DLD1 (cell line): Measurements from ENCODE around the gene STX16.

Experiments used
- in situ Hi-C: cut with HindIII; loops from 2 replicates; pipeline ENCODE4 v1.10.0; 2017; ENCODE audit warnings: low sequenced_read_pairs

Gene STX16

DNA sequence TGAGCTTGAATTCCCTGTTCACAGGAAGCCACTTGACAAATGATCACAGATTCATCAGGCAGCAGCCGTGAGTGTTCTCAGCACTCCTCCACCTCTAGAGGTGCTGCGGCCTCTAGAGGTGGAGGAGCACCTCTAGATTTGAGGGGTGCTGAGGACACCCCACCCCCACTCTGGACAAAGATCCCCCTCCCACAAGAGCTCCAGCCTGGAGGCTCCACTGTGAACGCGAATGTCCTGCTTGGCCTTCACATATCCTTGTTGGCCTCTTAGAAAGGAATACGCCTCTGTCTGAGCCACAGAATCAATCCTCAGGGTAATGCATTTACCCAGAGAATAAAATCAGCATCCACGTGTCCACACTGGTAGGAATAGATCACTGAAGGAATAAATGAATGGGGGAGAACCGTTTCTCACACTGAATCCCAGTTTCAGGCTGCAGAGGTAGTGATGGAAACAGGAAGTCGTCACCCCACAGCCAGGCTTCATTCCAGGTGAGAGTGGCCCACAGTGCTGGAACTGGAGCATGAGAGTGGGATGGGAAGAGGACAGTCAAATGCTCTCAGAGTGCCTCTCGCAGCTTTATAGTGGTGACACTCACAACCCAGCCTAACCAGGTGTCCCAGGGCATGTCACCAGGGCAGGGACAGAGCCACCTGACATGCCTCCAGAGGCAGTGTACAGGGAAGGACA lies 58.1 kb downstream of the STX16 start:
- in situ Hi-C loops: no loop called here

DNA sequence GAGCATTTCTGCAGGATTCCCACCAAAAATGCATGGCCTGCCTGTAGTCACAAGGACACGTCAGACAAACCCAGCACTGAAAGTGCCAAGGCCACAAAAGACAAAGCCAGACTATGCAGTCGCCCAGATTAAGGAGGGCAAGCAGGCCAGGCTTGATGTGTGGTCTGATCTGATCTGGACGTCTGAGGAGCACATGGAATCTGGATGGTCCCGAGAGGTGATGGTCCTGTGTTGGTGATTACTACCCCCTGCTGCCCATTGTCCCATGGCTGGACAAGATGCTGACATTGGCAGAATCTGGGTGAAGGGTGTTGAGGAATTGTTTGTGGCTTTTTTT lies 58.6 kb downstream of the STX16 start:
- in situ Hi-C loops: no loop called here

- in situ Hi-C loops: no loop called here
Measured at GRCh38 chr20:58710481-58711265, 59.6 kb downstream of the STX16 start.

DNA sequence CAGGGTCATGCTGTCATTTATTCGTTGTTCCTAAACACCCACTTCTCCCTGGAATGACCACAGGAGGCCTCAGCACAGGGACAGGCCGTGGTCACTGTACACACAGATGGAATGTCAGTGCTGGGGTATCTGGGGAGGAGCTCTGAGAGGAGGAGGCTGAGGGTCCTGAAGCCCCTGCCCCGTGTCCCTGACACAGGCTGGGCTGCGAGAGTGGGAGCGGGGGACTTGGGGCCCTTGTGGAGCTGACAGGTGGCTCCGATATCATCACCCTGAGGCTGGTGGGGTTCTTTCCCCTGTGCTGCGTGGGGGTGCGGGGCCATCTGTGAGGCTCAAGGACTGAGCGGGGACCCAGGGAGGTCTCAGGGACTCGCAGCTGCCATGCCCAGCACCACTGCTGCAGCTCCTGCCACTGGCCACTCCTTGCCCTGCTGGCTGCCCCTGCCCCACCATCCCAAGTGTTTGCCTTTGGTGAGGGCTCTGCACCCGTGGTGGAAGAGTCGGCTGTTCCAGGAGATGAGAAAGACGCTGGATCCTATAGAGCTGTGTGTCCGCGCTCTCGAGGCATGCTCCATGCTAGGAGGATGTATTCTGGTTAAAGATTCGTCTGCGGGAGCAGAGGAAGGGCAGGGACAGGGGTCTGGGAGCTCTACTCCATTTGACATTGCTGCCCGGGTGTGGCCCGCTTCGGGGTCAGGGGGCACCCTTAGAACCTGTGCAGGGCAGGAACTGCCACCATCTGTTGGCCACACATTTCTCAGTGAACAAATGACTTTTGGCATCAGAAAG lies 60.4 kb downstream of the STX16 start:
- in situ Hi-C loops: no loop called here

DNA sequence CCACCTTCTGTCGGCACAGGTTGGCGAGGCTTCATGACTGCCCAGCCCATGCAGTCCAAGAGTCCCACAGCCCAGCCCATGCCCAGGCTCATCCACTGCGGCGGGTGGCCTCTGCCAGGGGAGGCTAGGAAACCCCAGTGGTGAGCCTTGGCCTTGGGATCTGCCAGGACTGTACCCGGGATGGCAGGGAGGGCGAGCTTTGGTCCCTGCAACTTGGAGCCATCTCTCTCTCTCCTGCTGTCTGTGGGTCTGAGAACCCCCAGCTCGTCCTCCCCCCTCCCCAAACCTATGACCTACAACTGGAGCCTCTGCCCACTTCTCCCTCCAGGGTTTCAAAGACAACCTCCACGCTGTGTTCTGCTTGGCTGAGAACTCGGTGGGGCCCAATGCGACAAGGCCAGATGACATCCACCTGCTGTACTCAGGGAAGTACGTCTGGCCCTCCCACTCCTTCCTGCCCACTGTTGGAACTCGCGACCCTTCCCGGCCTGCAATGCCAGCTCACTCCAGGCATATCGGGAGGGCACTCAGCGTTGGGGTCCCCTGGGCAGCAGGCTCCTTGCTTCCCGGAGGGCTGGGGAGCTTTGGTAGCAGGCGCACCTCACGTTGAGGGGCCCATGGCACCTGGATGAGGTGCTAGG lies 61.2 kb downstream of the STX16 start:
- in situ Hi-C loops: no loop called here

- in situ Hi-C loops: no loop called here
Measured at GRCh38 chr20:58712806-58713731, 62.0 kb downstream of the STX16 start.

DNA sequence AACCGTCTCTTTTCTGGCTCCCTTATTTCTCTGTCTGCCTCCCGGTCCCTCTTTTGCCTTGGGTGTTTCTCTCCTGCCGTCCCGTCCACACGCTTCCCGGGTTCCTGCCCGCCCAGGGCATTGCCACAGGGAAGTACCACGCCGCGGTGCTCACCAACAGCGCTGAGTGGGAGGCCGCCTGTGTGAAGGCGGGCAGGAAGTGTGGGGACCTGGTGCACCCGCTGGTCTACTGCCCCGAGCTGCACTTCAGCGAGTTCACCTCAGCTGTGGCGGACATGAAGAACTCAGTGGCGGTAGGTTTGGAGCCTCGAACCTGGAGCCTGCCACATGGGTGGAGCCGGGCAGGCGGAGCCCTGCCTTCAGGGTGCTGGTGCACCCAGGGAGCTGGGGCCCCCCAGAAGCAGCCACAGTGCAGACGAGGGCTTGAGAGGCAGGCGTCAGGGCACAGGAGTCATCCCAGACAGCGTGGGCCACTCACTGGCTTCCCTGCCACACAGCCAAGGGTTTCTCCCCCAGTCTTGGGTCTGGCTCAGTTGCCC lies 62.8 kb downstream of the STX16 start:
- in situ Hi-C loops: no loop called here

DNA sequence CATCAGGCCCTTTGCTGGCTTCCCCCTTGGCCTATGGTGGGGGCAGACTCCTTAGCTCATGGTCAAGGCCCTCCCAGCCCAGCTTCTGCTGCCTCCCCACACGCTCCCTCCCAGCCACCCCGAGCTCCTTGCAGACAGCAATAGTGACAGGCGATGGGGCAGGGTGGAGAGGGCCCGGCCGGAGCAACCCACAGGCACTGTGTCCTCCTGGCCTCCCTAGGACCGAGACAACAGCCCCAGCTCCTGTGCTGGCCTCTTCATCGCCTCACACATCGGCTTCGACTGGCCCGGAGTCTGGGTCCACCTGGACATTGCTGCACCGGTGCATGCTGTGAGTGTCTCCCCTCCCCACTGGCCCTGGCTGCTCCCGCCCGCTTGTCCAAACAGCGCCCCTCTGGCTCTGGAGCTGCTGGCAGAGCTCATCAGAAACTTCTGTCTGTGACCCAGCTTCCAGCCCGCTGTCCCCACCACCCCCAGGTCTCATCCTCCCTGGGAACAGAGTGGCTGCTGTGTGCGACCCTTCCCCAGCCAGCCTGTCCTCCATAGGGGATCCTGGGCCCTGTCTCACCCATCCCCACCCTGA lies 63.3 kb downstream of the STX16 start:
- in situ Hi-C loops: no loop called here

DNA sequence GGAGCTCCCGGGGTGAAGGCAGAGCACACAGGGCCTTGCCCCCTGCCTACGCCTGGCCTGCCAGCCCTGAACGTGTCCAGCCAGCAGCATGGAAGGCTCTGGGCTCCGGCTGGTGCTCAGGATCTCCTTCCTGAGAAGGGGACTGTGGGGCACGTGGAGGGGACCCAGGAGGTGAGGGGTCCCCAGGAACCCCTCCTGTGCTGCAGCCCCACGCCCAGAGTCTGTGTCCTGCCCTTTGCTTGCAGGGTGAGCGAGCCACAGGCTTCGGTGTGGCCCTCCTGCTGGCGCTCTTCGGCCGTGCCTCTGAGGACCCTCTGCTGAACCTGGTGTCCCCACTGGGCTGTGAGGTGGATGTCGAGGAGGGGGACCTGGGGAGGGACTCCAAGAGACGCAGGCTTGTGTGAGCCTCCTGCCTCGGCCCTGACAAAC lies 63.9 kb downstream of the STX16 start:
- in situ Hi-C loops: no loop called here

GRCh38 chr20:58715391-58715800 lies 64.3 kb downstream of the STX16 start:
- in situ Hi-C loops: no loop called here

- in situ Hi-C loops: no loop called here
Measured at GRCh38 chr20:58715801-58716475, 64.9 kb downstream of the STX16 start.

- in situ Hi-C loops: no loop called here
Measured at GRCh38 chr20:58716476-58717277, 65.6 kb downstream of the STX16 start.

DNA sequence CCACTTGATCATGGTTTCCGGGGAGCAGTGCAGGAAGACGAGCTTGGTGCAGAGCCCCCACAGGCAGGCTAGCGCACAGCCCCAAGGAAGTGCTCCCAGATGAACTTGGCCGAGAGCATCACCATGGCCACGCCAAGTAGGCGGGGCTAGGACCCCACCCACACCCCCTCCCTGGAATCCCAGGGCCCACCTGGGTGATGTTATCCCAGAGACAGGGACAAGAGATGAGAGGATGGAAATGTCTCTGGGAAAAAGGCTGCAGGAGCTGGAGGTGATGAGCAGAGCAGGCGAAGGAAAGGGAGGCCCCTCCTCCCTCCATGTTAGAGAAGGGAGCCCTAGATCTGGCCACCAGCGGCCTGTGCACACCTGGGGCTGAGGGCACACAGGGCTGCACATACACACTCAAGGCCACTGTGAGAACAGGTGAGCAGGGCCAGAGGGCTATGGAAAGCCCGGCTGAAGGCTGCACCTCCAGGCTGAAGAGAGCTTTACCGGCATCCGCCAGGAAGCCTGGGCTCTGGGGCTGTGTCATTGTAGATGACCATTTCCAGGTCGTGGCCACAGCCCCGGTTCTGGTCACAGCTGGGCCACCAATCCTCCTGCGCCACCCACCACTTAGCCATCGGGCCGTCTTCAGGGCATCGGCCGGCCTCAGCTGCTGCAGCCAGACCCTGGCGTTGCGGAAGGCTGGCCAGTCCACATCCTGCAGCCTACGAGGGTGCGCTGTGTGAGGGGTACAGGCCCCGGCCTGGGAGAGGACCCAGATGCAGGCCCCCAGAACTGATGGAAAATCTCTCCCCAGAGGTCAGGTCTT lies 66.4 kb downstream of the STX16 start:
- in situ Hi-C loops: no loop called here

GRCh38 chr20:58718121-58718563 lies 67.1 kb downstream of the STX16 start:
- in situ Hi-C loops: no loop called here

DNA sequence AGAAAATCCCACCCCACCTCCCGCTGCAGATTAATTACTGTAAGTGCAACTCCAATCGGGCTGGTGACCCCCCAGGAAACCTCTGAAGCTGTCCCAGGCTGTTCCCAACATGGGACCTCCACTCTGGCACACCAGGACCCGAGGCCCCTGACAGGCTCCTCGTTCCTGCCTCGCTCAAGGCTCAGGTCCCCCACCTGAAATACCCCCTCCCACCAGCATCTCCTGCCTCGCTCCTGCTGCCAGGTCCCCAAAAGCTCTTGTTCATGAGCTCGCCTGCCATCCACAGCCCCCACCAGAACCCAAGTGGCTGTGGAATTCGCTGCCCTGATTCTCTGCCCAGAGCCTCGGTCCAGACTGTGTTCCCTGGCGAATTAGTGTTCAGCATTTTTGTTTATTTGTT lies 67.6 kb downstream of the STX16 start:
- in situ Hi-C loops: no loop called here

DNA sequence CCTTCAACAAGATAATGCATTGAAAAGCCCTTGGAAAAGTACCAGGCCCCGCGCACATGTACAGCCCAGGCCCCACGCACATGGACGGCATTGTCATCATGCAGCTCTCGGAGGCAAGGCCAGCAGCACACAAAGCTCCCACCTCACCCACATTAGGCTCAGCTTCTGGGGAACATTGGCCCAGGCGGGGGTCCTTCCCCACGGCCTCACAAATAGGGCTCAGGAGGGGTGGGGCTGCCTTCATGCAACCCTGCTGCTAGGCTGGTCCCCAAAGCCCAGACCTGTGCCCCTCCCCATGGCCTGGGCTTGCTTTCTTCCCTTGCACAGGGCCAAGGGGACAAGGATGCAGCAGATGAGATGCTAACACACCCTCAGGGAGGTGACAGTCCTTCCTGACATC lies 68.2 kb downstream of the STX16 start:
- in situ Hi-C loops: no loop called here

GRCh38 chr20:58719971-58720371 lies 68.9 kb downstream of the STX16 start:
- in situ Hi-C loops: no loop called here
